Coronary artery (tissue), 2 donors: Measurements from ENCODE around the gene CCDC138.

Experiments
- DNase-seq: peaks from one replicate; pipeline ENCODE4 v3.0.0-alpha.2; 2017; ENCODE audit warnings: low spot score
- H3K27ac ChIP-seq, 2 donors: fragments of 200-600 bp; sonication (generic); one replicate each; pipeline ENCODE4 v1.5.1; 2016 to 2019
- H3K4me3 ChIP-seq: fragments of 200-600 bp; sonication (generic); 2 replicates; pipeline ENCODE4 v1.5.1; 2016; ENCODE audit warnings: mild to moderate bottlenecking, moderate library complexity
- TF ChIP-seq, protein P1 (sequence below): fragments of 200-600 bp; sonication (generic); IDR thresholded peaks from one replicate; pipeline ENCODE4 v1.5.1; 2019; ENCODE audit warnings: antibody characterized with exemption

Gene CCDC138

DNA sequence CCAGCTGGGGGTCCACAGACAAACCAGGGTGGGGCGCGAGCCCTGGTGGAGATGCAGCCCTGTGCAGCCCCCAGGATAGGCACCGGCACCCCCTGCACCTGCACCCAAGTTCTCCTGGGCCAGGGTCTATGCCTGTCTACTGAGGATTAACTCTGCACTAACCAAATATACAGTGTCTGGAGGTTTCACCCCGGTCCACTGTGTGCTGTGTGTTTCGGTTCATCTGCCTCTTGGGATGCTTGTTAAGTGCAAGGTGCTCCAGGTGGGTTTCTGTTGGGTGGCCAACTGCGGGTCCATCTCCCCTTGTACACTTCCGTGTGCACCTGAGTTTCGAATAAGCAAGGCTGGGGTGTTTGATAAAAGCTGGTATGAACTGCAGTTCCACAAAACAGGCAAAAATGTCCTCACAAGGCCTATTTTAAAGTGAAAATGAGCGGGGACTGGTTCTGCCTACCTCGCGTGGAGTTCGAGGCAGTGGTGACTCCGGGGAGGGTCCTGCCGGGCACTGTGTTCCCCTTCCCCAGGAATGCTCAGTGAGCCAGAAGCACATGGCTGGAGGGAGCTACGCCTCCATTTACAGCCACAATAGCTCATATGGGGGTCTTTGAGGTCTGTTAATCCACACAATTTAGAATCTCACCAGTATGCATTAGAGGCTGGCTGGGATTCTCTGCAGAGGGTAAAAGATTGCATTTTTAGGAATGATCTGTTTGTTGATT lies 131.7 kb downstream of the CCDC138 start:
- DNase-seq = peak; percentile 45
- no peak overlapping the region for H3K4me3 ChIP-seq
- TF ChIP-seq, protein P1, sequence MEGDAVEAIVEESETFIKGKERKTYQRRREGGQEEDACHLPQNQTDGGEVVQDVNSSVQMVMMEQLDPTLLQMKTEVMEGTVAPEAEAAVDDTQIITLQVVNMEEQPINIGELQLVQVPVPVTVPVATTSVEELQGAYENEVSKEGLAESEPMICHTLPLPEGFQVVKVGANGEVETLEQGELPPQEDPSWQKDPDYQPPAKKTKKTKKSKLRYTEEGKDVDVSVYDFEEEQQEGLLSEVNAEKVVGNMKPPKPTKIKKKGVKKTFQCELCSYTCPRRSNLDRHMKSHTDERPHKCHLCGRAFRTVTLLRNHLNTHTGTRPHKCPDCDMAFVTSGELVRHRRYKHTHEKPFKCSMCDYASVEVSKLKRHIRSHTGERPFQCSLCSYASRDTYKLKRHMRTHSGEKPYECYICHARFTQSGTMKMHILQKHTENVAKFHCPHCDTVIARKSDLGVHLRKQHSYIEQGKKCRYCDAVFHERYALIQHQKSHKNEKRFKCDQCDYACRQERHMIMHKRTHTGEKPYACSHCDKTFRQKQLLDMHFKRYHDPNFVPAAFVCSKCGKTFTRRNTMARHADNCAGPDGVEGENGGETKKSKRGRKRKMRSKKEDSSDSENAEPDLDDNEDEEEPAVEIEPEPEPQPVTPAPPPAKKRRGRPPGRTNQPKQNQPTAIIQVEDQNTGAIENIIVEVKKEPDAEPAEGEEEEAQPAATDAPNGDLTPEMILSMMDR = no peak
- H3K27ac ChIP-seq = no peak overlapping the region

DNA sequence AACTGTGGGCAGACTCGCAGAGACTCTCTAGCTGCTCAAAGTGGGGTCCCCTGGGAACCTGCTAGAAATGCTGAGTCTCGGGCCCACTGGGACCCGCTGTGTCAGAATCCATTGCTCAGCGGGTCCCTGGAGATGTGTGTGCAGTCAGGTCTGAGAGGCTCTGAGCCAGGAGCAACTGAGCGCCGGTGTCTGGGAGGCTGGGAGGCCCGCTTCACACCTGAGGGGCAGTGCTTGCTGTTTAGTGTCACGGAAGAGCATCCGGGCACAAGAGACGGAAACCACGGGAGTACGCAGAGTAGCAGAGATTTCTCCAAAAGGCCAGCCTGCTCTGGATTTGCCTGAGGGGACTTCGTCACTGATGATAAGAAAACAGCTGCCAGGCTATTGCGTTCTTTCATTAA lies 132.4 kb downstream of the CCDC138 start:
- H3K27ac ChIP-seq = no peak overlapping the region
- TF ChIP-seq, protein P1 = no peak
- peak; percentile 43 for DNase-seq
- H3K4me3 ChIP-seq = no peak overlapping the region

DNA sequence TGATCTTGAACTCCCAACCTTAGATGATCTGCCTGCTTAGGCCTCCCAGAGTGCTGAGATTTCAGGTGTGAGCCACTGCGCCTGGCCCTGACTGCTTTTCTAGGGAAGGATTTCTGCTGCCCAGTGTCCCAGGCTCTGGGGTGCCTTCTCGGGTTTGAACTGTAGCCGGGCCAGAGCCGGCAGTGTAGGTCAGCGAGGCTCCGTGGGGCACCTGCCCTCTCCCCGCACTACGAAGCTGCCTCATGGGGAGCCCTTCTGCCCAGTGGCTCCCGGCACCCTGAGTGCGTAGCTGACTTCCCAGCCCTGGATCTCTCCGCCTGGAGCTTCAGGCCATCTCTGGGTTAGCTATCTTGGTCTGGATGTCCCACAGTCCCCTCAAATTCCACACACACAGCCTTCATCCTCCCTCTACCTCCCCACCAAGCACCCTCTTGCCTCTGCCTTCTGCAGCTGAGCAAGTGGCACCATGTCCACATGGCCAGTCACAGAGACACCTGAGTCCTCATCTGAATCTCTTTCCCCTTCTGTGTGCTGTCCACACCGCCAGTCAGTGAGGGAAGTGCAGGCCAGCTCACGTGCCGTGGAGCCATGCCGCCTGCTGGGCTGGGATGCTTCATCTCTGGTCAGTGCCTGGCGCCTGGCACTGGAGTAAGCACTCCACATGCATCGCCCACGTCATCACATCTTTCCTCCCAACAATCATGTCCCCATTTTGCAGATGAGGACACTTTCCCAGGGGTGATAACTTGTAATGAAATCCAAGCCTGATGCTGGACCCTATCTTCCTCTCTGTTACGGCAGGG lies 133.2 kb downstream of the CCDC138 start:
- DNase-seq = peak; percentile 47
- Histone ChIP-seq H3K4me3 (no peak overlapping the region), H3K27ac (no peak overlapping the region)
- TF ChIP-seq, protein P1 = no peak

DNA sequence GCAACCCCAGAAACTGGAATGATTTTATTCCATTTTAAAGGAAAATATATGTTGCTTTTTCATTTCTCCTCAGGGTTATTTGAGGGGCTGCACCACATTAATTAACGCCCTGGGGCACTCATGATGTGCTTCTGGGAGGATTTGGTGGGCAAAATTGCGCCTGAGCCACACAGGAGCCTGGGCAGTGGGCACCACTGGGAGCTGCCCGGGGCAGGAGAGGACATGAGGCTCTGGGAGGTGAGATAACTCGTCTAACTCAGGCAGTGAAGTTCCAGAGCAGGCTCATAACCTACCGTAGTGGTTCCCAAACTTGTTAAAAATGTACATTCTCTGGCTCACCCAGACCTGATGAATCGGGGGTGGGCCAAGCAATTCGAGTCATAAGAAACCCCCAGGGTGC lies 134.1 kb downstream of the CCDC138 start:
- peak; percentile 38 for DNase-seq
- Histone ChIP-seq H3K27ac (no peak overlapping the region), H3K4me3 (no peak overlapping the region)
- TF ChIP-seq, protein P1 = no peak

DNA sequence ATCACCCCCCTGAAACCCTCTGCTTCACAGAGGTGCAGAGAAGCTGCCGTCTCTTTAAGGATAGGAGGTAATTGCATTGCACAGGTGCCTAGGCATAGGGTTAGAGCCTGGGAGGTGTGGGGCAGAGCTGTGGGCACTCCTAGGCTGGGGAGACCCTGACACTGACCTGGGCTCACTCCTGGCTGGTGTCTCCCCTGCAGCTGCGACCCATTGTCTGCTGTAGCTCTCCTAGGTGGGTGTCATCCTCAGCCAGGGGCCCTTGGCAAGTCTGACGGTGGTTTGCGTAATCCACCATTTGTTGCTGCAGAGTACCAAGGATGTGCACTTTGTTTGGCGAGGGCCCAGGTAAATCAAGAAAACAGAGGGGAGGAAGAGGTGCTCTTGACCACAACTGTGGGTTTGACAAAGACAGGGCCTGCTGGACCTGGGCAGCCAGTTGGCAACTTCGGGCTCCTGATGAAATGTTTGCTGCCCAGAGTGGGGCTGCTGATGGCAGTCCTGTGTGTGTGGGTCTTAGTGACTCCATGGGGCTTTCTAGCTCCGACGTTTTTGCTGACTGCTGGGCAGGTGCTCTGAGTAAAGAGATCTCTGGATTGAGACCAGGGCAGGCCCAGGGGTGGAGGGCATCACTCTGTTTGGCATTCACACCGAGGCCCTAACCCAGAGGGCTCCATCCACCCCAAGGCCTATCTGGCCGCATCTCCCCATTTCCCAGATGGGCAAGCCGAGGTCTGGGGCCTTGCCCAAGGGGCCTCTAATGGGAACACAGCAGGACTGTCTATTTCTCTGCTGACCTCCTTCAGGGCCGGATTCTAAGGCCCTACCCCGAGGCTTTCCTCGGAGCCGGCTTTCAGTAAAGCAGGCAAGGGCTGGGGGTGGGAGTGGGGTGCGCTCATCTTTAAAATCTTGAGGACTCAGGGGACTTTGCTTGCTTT lies 134.8 kb downstream of the CCDC138 start:
- H3K27ac ChIP-seq = no peak overlapping the region
- DNase-seq = peak; percentile 69
- H3K4me3 ChIP-seq = no peak overlapping the region
- TF ChIP-seq, protein P1 = no peak

DNA sequence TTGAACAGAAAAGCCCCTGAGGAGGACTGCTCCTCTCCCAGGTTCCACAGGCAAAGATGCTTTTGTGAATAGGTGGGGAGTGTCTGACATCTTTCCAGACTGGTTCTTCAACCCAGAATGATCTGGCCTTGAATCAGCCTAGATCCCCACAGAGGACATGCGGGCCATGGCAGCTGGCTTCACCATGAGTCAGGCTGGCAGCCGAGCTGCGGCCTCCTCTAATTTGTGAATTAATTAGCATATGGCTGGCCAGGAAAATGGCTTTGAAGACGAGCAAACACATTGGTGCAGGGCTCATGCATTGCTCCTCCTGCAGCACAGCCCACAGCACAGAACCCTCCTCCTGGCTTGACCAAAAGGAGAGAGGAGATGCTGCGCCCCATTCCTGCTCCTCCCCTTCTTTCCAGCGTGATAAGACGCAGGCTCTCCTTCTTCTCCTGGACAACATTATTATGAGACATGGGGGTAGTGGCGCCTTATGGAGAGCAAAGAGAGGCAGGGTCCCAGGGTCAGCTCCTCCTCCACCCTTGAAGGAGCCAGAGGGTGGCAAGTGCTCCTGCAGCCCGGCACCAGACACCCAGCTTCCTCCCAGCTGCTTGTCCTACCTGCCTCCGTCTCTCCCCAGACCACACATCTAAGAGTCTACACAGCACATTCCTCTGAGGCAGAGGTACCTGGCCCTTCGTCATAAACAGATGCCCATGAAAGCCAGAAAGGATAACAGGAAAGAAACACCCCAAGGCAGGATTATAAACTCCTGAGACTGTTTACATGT lies 135.8 kb downstream of the CCDC138 start:
- DNase-seq = peak; percentile 41
- Histone ChIP-seq H3K4me3 (no peak overlapping the region), H3K27ac (no peak overlapping the region)
- TF ChIP-seq, protein P1 = no peak
